Sigmoid colon (tissue), 3 donors: ENCODE data around the gene FCHSD2.
"Not testable (repeated sequence)": the region's sequence is repeated elsewhere in the genome, so short reads cannot be mapped to it uniquely, and the experiment has no call there.

Experiments
- CTCF ChIP-seq, 4 experiments: fragments of 450-650 bp in 3 of 4; fragments of 200-600 bp in 1 of 4; IDR thresholded peaks; one replicate each; pipeline ENCODE4 v1.5.1; 2016 to 2019; ENCODE audit warnings: antibody characterized with exemption in 4 of 4, mild to moderate bottlenecking in 3 of 4, moderate library complexity in 2 of 4
- POLR2A ChIP-seq, 2 donors: fragments of 450-650 bp; IDR thresholded peaks; one replicate each; pipeline ENCODE4 v1.6.1; 2016; ENCODE audit warnings: antibody characterized with exemption in 2 of 2, mild to moderate bottlenecking in 2 of 2, moderate library complexity in 2 of 2

GRCh38 chr11:72976522-72976892, 165.6 kb downstream of the FCHSD2 start:
- not testable (repeated sequence) for TF ChIP-seq CTCF, POLR2A (IDR thresholded peaks at IDR 0.05)
